A549 (cell line): ENCODE results near the gene NIPAL1. TPM values are rescaled to one million over a fixed set of nuclear protein-coding genes. Genes with fewer than 3 reads are reported as not detected.

ENCODE experiments used
- ATAC-seq, 2 experiments: fragments of 200-7000 bp in 1 of 2; fragments of >200 bp in 1 of 2; cut with Nextera tagmentation in 1 of 2; cut with Tn5 transposase in 1 of 2; 3 replicates each; pipeline versions ENCODE4 v1.8.0 to v1.9.1; 2018 to 2020; ENCODE audit warnings: mild to moderate bottlenecking in 1 of 2, moderate library complexity in 1 of 2
- CTCF ChIA-PET: fragments of 300-600 bp; sonication (Branson Sonifier 250); formaldehyde crosslinking; extraction: SDS; loops from one replicate; lab custom pipeline; 2021; ENCODE audit warnings: antibody characterized with exemption, inconsistent platforms; lab: Yijun Ruan, JAX
- POLR2A ChIA-PET: fragments of 350-600 bp; formaldehyde crosslinking; extraction: SDS; loops from one replicate; lab custom pipeline; 2021; ENCODE audit warnings: antibody characterized with exemption, inconsistent platforms; lab: Yijun Ruan, JAX
- DNase-seq, 2 experiments: peaks; one replicate each; pipeline versions ENCODE4 v3.0.0 to v3.0.0-alpha.2; 2011 to 2016; ENCODE audit warnings: low read depth in 1 of 2, low spot score in 1 of 2
- FAIRE-seq: peaks from 2 replicates; lab custom pipeline; 2011; peaks lifted over from hg19 to GRCh38; lab: Jason Lieb, UNC
- H3K27ac ChIP-seq, 2 experiments: fragments of >200 bp; sonication (Bioruptor Twin); formaldehyde crosslinking; 3 replicates each; pipeline ENCODE4 v1.5.1; 2016 to 2017
- H3K4me1 ChIP-seq: fragments of >200 bp; sonication (Bioruptor Twin); formaldehyde crosslinking; 3 replicates; pipeline ENCODE4 v1.6.1; 2016
- H3K4me2 ChIP-seq: fragments of >200 bp; sonication (Bioruptor Twin); formaldehyde crosslinking; 3 replicates; pipeline ENCODE4 v1.6.1; 2016
- H3K4me3 ChIP-seq: fragments of >200 bp; sonication (Bioruptor Twin); formaldehyde crosslinking; 3 replicates; pipeline ENCODE4 v1.5.1; 2016
- H3K9me3 ChIP-seq: fragments of >200 bp; sonication (Bioruptor Twin); formaldehyde crosslinking; 3 replicates; pipeline ENCODE4 v1.6.1; 2016
- CBX2 ChIP-seq: fragments of 200-600 bp; sonication (generic); IDR thresholded peaks from 2 replicates; pipeline ENCODE4 v1.6.1; 2016; ENCODE audit warnings: low read depth, mild to moderate bottlenecking, borderline replicate concordance
- CBX8 ChIP-seq: fragments of 200-600 bp; sonication (generic); IDR thresholded peaks from 2 replicates; pipeline ENCODE4 v1.6.1; 2016
- CHD2 ChIP-seq: fragments of 150-350 bp; IDR thresholded peaks from 2 replicates; pipeline ENCODE4 v1.6.1; 2014; ENCODE audit warnings: low read length; ENCODE audit not compliant: partially characterized antibody
- CHD4 ChIP-seq: fragments of 200-600 bp; sonication (generic); IDR thresholded peaks from 2 replicates; pipeline ENCODE4 v1.6.1; 2016; ENCODE audit warnings: antibody characterized with exemption, mild to moderate bottlenecking, borderline replicate concordance
- EHF ChIP-seq: fragments of 250-450 bp; sonication (Bioruptor Pico); IDR thresholded peaks from 2 replicates; pipeline ENCODE4 v1.5.0; 2020; ENCODE audit warnings: mild to moderate bottlenecking
- FOSB ChIP-seq: fragments of 250-450 bp; sonication (Bioruptor Pico); IDR thresholded peaks from 2 replicates; pipeline ENCODE4 v1.5.0; 2020; ENCODE audit warnings: mild to moderate bottlenecking, moderate library complexity
- FOXS1 ChIP-seq: fragments of 250-450 bp; sonication (Bioruptor Pico); IDR thresholded peaks from 2 replicates; pipeline ENCODE4 v1.5.0; 2020; ENCODE audit warnings: mild to moderate bottlenecking, moderate library complexity
- HEYL ChIP-seq: fragments of 250-450 bp; sonication (Bioruptor Pico); IDR thresholded peaks from 2 replicates; pipeline ENCODE4 v1.8.0; 2021; ENCODE audit warnings: mild to moderate bottlenecking, moderate library complexity
- MAZ ChIP-seq: fragments of 150-350 bp; IDR thresholded peaks from 2 replicates; pipeline ENCODE4 v1.6.1; 2014; ENCODE audit warnings: antibody characterized with exemption, low read depth, low read length, borderline replicate concordance
- MYC ChIP-seq: IDR thresholded peaks from 2 replicates; pipeline ENCODE4 v1.6.1; 2012; ENCODE audit warnings: mild to moderate bottlenecking, inconsistent platforms, low read length, improper control_type of control experiment, borderline replicate concordance
- NFE2L2 ChIP-seq: fragments of 150-350 bp; conservative IDR thresholded peaks from 2 replicates; pipeline ENCODE4 v1.6.1; 2014; ENCODE audit warnings: low read length
- PHF8 ChIP-seq: fragments of 200-600 bp; sonication (generic); IDR thresholded peaks from 2 replicates; pipeline ENCODE4 v1.6.1; 2016; ENCODE audit warnings: low read depth, mild to moderate bottlenecking, antibody characterized with exemption, moderate library complexity, borderline replicate concordance
- POLR2AphosphoS2 ChIP-seq: conservative IDR thresholded peaks from 2 replicates; pipeline ENCODE4 v1.6.1; 2012; ENCODE audit warnings: low read length, improper control_type of control experiment, inconsistent platforms
- RFX5 ChIP-seq: fragments of 450-650 bp; IDR thresholded peaks from 2 replicates; pipeline ENCODE4 v1.7.1; 2014; ENCODE audit warnings: antibody characterized with exemption, mild to moderate bottlenecking, moderate library complexity
- SREBF2 ChIP-seq: fragments of 450-650 bp; IDR thresholded peaks from 2 replicates; pipeline ENCODE4 v1.6.1; 2014; ENCODE audit warnings: mild to moderate bottlenecking, moderate library complexity
- TFCP2L1 ChIP-seq: fragments of 250-450 bp; sonication (Bioruptor Pico); IDR thresholded peaks from 2 replicates; pipeline ENCODE4 v1.5.0; 2021; ENCODE audit warnings: mild to moderate bottlenecking
- ZNF302 ChIP-seq: fragments of 250-450 bp; sonication (Bioruptor Pico); IDR thresholded peaks from 2 replicates; pipeline ENCODE4 v1.9.0; 2021; ENCODE audit warnings: inconsistent platforms, mild to moderate bottlenecking, moderate library complexity
- WGBS: methylation state at CpG from one replicate; pipeline ENCODE4 v1.1.6; 2017; ENCODE audit errors: missing lambda C conversion rate; 5-methylcytosine and 5-hydroxymethylcytosine counted together
- polyA plus RNA-seq, 4 experiments: library from polyadenylated mRNA; depleted of rRNA in 3 of 4; stranded (reverse); fragments of >200 nt; fragmentation: RNase III in 1 of 4; extraction: RNeasy Plus Mini Kit Qiagen cat#74134 plus additional on column Dnase treatment in 1 of 4; gene quantifications; 2 replicates in 3 of 4; 3 replicates in 1 of 4; pipeline ENCODE4 v1.2.3, GENCODE V29; 2011 to 2017
- TF ChIP-seq, protein P1 (sequence below): fragments of >200 bp; sonication (Bioruptor Twin); formaldehyde crosslinking; IDR thresholded peaks from 3 replicates; pipeline ENCODE4 v1.5.1; 2016
- TF ChIP-seq, protein P2 (sequence below): fragments of 250-450 bp; sonication (Bioruptor Pico); IDR thresholded peaks from 2 replicates; pipeline ENCODE4 v1.5.0; 2021; ENCODE audit warnings: mild to moderate bottlenecking, moderate library complexity, borderline replicate concordance
- TF ChIP-seq, protein P3 (sequence below): fragments of 200-600 bp; sonication (generic); IDR thresholded peaks from 2 replicates; pipeline ENCODE4 v1.6.1; 2016; ENCODE audit warnings: antibody characterized with exemption, mild to moderate bottlenecking, moderate library complexity
- TF ChIP-seq, protein P4 (sequence below): IDR thresholded peaks from 2 replicates; pipeline ENCODE4 v1.6.1; 2012

The NIPAL1 gene
- polyA plus RNA-seq, 2 of the 4 experiments (the other 2 are of a cell fraction) = 0.41 to 0.47 TPM

DNA sequence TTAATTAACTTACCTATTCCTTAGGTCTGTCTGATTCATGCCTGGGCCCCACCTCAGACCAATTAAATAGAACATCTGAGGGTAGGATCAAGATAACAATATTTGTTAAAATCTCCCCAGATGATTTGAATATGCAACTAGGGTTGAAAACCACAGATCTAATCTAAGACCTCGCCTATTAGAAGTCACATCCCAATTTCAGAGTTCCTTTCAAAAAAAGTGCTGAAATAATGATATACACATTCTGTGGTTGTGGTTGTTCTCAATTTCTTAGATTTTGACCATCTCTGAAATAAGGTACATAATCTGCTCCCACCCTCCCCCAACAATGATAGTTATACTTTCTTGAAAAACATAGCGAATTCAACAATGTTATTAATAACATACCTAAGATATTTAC is 27.7 kb downstream of the NIPAL1 start (continued):
- TF ChIP-seq, protein P1, sequence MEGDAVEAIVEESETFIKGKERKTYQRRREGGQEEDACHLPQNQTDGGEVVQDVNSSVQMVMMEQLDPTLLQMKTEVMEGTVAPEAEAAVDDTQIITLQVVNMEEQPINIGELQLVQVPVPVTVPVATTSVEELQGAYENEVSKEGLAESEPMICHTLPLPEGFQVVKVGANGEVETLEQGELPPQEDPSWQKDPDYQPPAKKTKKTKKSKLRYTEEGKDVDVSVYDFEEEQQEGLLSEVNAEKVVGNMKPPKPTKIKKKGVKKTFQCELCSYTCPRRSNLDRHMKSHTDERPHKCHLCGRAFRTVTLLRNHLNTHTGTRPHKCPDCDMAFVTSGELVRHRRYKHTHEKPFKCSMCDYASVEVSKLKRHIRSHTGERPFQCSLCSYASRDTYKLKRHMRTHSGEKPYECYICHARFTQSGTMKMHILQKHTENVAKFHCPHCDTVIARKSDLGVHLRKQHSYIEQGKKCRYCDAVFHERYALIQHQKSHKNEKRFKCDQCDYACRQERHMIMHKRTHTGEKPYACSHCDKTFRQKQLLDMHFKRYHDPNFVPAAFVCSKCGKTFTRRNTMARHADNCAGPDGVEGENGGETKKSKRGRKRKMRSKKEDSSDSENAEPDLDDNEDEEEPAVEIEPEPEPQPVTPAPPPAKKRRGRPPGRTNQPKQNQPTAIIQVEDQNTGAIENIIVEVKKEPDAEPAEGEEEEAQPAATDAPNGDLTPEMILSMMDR = no peak
- no peak for TF ChIP-seq CHD2
- no peak for TF ChIP-seq CHD4
- no peak for TF ChIP-seq NFE2L2
- no peak for TF ChIP-seq MAZ
- TF ChIP-seq ZNF302 = no peak
- no peak for TF ChIP-seq PHF8
- no peak for TF ChIP-seq POLR2AphosphoS2
- TF ChIP-seq, protein P2, sequence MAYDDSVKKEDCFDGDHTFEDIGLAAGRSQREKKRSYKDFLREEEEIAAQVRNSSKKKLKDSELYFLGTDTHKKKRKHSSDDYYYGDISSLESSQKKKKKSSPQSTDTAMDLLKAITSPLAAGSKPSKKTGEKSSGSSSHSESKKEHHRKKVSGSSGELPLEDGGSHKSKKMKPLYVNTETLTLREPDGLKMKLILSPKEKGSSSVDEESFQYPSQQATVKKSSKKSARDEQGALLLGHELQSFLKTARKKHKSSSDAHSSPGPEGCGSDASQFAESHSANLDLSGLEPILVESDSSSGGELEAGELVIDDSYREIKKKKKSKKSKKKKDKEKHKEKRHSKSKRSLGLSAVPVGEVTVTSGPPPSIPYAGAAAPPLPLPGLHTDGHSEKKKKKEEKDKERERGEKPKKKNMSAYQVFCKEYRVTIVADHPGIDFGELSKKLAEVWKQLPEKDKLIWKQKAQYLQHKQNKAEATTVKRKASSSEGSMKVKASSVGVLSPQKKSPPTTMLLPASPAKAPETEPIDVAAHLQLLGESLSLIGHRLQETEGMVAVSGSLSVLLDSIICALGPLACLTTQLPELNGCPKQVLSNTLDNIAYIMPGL = no peak
- no peak for TF ChIP-seq CBX2
- TF ChIP-seq SREBF2 = no peak
- TF ChIP-seq RFX5 = no peak

DNA sequence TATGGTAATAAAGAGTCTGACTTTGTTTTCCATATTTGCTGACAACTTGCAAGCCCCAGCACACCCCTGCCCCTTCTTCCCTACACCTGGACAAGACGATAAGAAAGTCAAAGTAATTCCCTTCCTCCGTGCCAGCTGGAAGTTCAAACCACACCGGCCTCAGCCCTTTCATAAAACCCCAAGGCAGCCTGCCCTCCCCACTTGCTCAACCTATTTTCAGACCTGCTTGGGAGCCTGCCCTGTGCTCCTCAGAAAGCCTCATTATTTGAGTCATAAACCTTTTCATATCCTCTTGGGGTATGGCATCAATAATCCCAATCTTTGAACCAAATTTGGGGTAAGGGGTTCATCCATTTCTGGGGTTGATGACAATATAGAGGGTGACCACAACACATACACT is 29.5 kb downstream of the NIPAL1 start:
- FAIRE-seq (no peak), DNase-seq (no peak), ATAC-seq (no peak)
- Histone ChIP-seq H3K4me3 (no peak overlapping the region), H3K27ac (no peak overlapping the region), H3K9me3 (no peaks in the 10 kb centered on the region), H3K4me2 (no peak overlapping the region), H3K4me1 (no peaks in the 10 kb centered on the region)
- POLR2A ChIA-PET = no interaction called here
- 26% methylated on average over 3 of the region's 3 CpGs for WGBS
- CTCF ChIA-PET = interaction anchor here (0.6 kb wide), 1 partner anchor 377 kb away, joined by 3 read pairs; no protein-coding TSS in a partner anchor
- TF ChIP-seq, protein P3, sequence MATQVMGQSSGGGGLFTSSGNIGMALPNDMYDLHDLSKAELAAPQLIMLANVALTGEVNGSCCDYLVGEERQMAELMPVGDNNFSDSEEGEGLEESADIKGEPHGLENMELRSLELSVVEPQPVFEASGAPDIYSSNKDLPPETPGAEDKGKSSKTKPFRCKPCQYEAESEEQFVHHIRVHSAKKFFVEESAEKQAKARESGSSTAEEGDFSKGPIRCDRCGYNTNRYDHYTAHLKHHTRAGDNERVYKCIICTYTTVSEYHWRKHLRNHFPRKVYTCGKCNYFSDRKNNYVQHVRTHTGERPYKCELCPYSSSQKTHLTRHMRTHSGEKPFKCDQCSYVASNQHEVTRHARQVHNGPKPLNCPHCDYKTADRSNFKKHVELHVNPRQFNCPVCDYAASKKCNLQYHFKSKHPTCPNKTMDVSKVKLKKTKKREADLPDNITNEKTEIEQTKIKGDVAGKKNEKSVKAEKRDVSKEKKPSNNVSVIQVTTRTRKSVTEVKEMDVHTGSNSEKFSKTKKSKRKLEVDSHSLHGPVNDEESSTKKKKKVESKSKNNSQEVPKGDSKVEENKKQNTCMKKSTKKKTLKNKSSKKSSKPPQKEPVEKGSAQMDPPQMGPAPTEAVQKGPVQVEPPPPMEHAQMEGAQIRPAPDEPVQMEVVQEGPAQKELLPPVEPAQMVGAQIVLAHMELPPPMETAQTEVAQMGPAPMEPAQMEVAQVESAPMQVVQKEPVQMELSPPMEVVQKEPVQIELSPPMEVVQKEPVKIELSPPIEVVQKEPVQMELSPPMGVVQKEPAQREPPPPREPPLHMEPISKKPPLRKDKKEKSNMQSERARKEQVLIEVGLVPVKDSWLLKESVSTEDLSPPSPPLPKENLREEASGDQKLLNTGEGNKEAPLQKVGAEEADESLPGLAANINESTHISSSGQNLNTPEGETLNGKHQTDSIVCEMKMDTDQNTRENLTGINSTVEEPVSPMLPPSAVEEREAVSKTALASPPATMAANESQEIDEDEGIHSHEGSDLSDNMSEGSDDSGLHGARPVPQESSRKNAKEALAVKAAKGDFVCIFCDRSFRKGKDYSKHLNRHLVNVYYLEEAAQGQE = no peak
- no peak for TF ChIP-seq CBX8
- TF ChIP-seq FOXS1 (CRISPR knock-in tag) = no peak
- no peak for TF ChIP-seq FOSB (CRISPR knock-in tag)
- no peak for TF ChIP-seq HEYL (CRISPR knock-in tag)
- TF ChIP-seq TFCP2L1 (CRISPR knock-in tag) = no peak
- no peak for TF ChIP-seq MYC
- TF ChIP-seq MAZ = no peak
- TF ChIP-seq EHF (CRISPR knock-in tag) = no peak
- TF ChIP-seq, protein P4, sequence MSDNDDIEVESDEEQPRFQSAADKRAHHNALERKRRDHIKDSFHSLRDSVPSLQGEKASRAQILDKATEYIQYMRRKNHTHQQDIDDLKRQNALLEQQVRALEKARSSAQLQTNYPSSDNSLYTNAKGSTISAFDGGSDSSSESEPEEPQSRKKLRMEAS = no peak
- TF ChIP-seq, protein P2 = no peak
- TF ChIP-seq, all 56 proteins: peak for 0
